Urinary bladder (tissue), 4 donors: Measurements from ENCODE around the gene ERFL. TPM values are rescaled to one million over a fixed set of nuclear protein-coding genes. Genes with fewer than 3 reads are reported as not detected.

ENCODE experiments used
- DNase-seq: peaks from one replicate; pipeline ENCODE4 v3.0.0-alpha.2; 2015; ENCODE audit errors: extremely low spot score
- H3K27ac ChIP-seq: one replicate; pipeline ENCODE4 v1.5.1; 2013; ENCODE audit warnings: low read depth, mild to moderate bottlenecking, moderate library complexity
- H3K36me3 ChIP-seq: one replicate; pipeline ENCODE4 v1.6.1; 2013; ENCODE audit warnings: mild to moderate bottlenecking, moderate library complexity; ENCODE audit not compliant: insufficient read depth
- H3K4me1 ChIP-seq: one replicate; pipeline ENCODE4 v1.6.1; 2013; ENCODE audit warnings: mild to moderate bottlenecking, moderate library complexity; ENCODE audit not compliant: insufficient read depth
- H3K4me3 ChIP-seq: one replicate; pipeline ENCODE4 v1.5.1; 2013; ENCODE audit warnings: low read depth, low read length
- WGBS: extraction: QIAGEN DNeasy Blood & Tissue Kit; methylation state at CpG from one replicate; pipeline ENCODE4 v1.1.7; 2013; 5-methylcytosine and 5-hydroxymethylcytosine counted together
- polyA plus RNA-seq: library from polyadenylated mRNA; stranded (reverse); fragments of 200-250 nt; gene quantifications from one replicate; pipeline ENCODE4 v1.2.3, GENCODE V29; 2013
- total RNA-seq: library from RNA; depleted of rRNA; stranded (reverse); fragments of >200 nt; gene quantifications from one replicate; pipeline ENCODE4 v1.2.3, GENCODE V29; 2014
- donor health status: healthy with polysubstance abuse.
- donor health status: healthy.

The ERFL gene
- total and polyA plus RNA-seq, 2 donors: 0.19 TPM; not detected in 1

DNA sequence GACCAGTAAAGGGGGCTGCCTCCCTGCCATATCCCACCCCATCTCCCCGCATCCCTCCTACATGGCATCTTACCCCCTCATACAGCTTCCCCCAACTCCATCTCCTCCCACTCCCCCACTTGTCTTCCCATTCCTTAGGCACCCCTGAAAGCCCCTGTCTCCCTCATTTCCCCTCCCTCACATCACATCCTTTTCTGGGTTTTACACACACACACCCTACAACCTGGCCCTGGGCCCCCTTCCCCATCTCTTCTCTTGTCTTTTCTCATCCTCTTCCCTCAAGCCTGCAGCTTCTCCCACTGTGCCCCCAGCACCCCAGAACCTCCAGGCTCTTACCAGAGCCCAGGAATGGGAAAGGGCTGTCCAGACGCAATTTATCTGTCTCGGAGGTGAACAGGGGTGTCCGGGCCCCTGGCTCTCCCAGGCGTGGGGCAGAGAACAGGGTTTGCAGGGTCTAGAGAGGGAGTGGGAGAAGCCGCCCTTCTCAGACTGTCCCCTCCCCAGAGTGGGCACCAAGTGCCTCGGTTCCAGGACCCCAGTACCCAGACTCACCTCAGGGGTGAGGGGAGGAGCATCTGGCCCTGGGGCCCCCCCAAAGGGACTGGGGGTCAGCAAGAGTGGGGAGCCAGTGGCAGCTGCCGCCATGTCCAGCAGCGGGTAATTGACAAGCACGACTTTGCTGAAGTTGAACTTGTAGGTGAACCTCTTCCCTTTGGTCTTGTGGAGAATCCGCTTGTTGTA lies 19.4 kb downstream of the ERFL start:
- Histone ChIP-seq H3K27ac (no peak overlapping the region), H3K36me3 (peaks cover 4% of the 10 kb centered on the region), H3K4me1 (no peaks in the 10 kb centered on the region), H3K4me3 (no peak overlapping the region)
- no peak for DNase-seq
- WGBS: 74% methylated on average over 11 of the region's 11 CpGs

GRCh38 chr19:41907994-41908615 lies 20.1 kb downstream of the ERFL start:
- no peak for DNase-seq
- Histone ChIP-seq H3K27ac (no peak overlapping the region), H3K36me3 (peaks cover 6% of the 10 kb centered on the region), H3K4me3 (no peak overlapping the region), H3K4me1 (no peaks in the 10 kb centered on the region)
- 79% methylated on average over 25 of the region's 25 CpGs for WGBS

DNA sequence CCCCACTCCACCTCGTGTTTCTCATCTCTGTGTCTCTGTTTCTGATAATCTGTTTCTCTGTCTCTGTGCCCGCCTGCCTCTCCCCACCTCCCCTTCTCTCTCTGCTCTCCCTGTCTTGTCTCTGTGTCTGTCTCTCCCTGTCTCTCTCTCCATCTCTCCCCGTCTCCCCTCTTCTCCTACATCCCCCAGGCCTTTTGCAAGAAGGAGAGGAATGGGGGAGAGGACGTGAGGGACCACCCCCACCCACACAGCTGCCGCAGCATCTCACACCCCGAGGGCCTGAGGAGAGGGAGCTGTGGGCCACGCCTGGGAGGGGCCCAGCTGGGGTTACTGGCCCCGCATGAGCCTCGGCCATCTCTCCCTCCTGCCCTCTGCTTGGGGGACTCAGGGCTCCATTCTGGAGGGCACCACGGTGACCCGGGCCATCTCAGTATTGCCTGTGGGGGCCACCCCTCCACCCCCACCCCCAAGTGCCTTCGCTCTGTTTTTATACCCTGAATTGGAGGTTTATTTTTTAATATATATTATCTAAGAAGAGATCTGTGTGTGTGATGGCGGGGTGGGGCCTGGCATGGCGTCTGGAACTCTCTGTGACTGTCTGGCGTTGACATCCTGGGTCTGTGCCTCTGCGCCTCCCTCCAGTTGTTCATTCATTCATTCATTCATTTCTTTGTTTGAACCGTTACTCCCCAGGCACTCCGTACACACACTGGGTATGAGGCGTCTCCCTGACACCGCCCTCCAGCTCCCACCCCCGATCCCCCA lies 21.2 kb downstream of the ERFL start:
- Histone ChIP-seq H3K36me3 (peaks cover 9% of the 10 kb centered on the region), H3K4me3 (no peak overlapping the region), H3K27ac (no peak overlapping the region), H3K4me1 (no peaks in the 10 kb centered on the region)
- WGBS: 73% methylated on average over 21 of the region's 21 CpGs
- DNase-seq: no peak

DNA sequence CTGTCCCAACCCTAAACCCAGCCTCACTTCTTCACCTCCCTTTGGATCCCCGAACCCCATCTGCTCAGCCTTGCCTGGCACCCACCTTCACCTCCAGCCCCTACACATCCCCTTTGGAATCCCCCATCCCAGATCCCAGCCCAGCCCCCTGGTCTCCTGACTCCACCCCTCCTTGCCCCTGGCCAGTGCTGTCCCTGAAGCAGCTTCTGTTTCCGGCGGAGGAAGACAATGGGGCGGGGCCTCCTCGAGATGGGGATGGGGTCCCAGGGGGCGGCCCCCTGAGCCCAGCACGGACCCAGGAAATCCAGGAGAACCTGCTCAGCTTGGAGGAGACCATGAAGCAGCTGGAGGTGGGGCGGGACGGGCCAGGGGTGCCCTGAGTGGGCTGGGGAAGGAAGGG lies 22.0 kb downstream of the ERFL start:
- 73% methylated on average over 9 of the region's 9 CpGs for WGBS
- Histone ChIP-seq H3K4me3 (no peak overlapping the region), H3K4me1 (no peaks in the 10 kb centered on the region), H3K36me3 (peaks cover 11% of the 10 kb centered on the region), H3K27ac (no peak overlapping the region)
- DNase-seq: no peak

- Histone ChIP-seq H3K27ac (no peak overlapping the region), H3K36me3 (peaks cover 11% of the 10 kb centered on the region), H3K4me1 (no peaks in the 10 kb centered on the region), H3K4me3 (no peak overlapping the region)
- no peak for DNase-seq
- 86% methylated on average over 24 of the region's 24 CpGs for WGBS
Measured at GRCh38 chr19:41905273-41906002, 22.8 kb downstream of the ERFL start.

DNA sequence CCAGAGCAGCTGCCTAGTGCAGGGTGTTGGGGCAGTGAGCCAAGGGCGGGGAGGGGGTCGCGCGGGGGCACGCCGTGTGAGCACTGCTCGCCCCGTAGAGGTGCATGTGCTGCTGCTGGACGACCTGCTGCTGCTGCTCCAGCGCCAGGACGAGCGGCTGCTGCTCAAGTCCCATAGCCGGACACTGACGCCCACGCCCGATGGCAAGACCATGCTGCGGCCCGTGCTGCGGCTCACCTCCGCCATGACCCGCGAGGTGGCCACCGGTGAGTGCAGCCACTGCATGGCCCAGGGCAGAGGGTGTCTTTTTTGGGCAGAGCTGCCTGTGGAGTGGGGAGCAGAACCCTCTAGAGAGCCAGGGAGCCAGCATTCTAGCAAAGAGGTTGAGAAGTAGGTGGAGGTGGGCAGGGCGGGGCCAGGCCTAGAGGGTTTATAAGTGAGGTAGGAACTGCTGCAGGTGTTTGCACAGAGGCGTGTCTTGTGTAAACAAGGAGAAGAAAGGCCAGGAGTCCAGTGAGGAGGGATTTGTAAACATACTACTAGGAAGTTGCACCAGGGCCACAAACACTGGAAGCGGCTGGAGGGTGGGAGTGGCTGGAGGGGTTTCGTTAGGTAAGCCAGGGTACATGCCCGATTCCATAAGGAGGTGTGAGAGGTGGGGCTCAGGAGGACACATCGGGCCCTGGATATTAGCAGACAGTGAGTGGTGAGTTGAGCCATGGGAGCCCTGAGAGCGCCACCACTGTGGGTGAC lies 24.0 kb downstream of the ERFL start:
- peaks cover 11% of the 10 kb centered on the region for H3K36me3 ChIP-seq
- no peak overlapping the region for H3K27ac ChIP-seq
- H3K4me3 ChIP-seq: no peak overlapping the region
- DNase-seq: peak; percentile 48
- 85% methylated on average over 30 of the region's 30 CpGs for WGBS
- H3K4me1 ChIP-seq: no peaks in the 10 kb centered on the region

GRCh38 chr19:41903193-41903953 lies 24.9 kb downstream of the ERFL start:
- Histone ChIP-seq H3K4me1 (no peaks in the 10 kb centered on the region), H3K4me3 (no peak overlapping the region), H3K36me3 (peaks cover 11% of the 10 kb centered on the region), H3K27ac (no peak overlapping the region)
- WGBS: 93% methylated on average over 19 of the region's 19 CpGs
- no peak for DNase-seq

GRCh38 chr19:41902594-41902993 lies 25.7 kb downstream of the ERFL start:
- Histone ChIP-seq H3K27ac (no peak overlapping the region), H3K36me3 (peaks cover 11% of the 10 kb centered on the region), H3K4me1 (no peaks in the 10 kb centered on the region), H3K4me3 (no peak overlapping the region)
- WGBS: 94% methylated on average over 17 of the region's 17 CpGs
- DNase-seq: no peak

DNA sequence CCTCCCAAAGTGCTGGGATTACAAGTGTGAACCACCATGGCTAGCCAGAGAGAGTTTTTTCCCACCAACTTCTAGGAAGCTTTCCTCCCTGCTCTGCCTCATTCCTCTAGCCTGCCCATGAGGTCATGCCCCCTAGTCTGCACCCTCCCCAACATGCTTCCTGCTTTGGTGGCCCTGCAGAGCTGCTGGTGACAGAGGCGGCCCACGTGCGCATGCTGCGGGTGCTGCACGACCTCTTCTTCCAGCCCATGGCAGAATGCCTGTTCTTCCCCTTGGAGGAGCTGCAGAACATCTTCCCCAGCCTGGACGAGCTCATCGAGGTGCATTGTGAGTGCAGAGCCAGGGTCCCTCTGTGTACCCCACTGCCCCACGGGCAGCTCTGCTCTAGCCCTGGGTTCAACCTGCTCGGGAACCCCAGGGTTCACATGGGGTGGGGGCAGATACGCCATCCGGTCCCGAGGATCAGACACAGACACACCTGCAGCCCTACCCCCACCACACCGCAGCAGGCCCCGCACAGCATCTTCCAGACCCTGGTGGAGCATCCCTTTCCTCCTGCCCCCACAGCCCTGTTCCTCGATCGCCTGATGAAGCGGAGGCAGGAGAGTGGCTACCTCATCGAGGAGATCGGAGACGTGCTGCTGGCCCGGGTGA lies 26.4 kb downstream of the ERFL start:
- H3K4me1 ChIP-seq: no peaks in the 10 kb centered on the region
- no peak for DNase-seq
- peaks cover 11% of the 10 kb centered on the region for H3K36me3 ChIP-seq
- H3K27ac ChIP-seq: no peak overlapping the region
- 93% methylated on average over 21 of the region's 21 CpGs for WGBS
- H3K4me3 ChIP-seq: no peak overlapping the region

GRCh38 chr19:41898235-41898634 lies 30.0 kb downstream of the ERFL start:
- 92% methylated on average over 15 of the region's 15 CpGs for WGBS
- H3K4me3 ChIP-seq: no peak overlapping the region
- H3K36me3 ChIP-seq: peaks cover 8% of the 10 kb centered on the region
- DNase-seq: no peak
- no peak overlapping the region for H3K27ac ChIP-seq
- no peaks in the 10 kb centered on the region for H3K4me1 ChIP-seq

DNA sequence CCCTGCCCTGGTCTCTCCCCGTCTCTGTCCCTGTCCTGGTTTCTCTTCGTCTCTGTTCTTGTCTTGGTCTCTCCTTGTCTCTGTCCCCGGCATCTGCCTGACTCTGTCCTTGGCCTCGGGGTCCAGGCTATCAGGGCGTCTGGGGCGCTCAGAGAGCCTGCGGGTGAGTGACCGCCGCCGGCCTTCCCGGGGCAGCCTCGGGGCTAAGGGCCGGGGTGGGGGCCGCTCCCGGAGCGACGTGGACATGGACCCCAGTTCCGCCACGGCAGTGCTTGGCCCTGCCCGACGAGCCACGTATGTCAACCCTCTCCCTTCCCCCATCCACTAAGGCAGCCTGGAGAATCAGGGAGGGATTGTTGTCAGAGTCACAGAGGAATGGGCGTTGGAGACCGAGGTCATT lies 30.4 kb downstream of the ERFL start:
- Histone ChIP-seq H3K36me3 (peaks cover 8% of the 10 kb centered on the region), H3K4me3 (no peak overlapping the region), H3K27ac (no peak overlapping the region), H3K4me1 (no peaks in the 10 kb centered on the region)
- WGBS: 90% methylated on average over 24 of the region's 24 CpGs
- DNase-seq: no peak

GRCh38 chr19:41897181-41897580 lies 31.1 kb downstream of the ERFL start:
- Histone ChIP-seq H3K4me1 (no peaks in the 10 kb centered on the region), H3K36me3 (peaks cover 8% of the 10 kb centered on the region), H3K4me3 (no peak overlapping the region), H3K27ac (no peak overlapping the region)
- 94% methylated on average over 3 of the region's 3 CpGs for WGBS
- DNase-seq: no peak
